Glomerular visceral epithelial cell (primary cell): Measurements from ENCODE around the gene CCDC157.
A peak's percentile ranks its signal among the peaks of the same experiment; 100 is the strongest.
"Not testable (repeated sequence)": the region's sequence is repeated elsewhere in the genome, so short reads cannot be mapped to it uniquely, and the experiment has no call there.

ENCODE experiments used
- DNase-seq: peaks from one replicate; pipeline ENCODE4 v3.0.0-alpha.2; 2016; ENCODE audit errors: extremely low spot score

CCDC157 gene

GRCh38 chr22:30386960-30387827 lies 30.4 kb downstream of the CCDC157 start, which contains the start of gene RNF215:
Gene RNF215, minus strand, starts transcription at chr22:30387411. Its CDS starts 98 bp downstream, at chr22:30387313.
- DNase-seq, result peak; percentile 85

GRCh38 chr22:30390974-30391691 lies 34.3 kb downstream of the CCDC157 start:
- peak; percentile 61 for DNase-seq

- DNase-seq, result peak; percentile 33
Measured at GRCh38 chr22:30392661-30393321, 36.0 kb downstream of the CCDC157 start.

GRCh38 chr22:30393322-30393680 lies 36.5 kb downstream of the CCDC157 start:
- no peak for DNase-seq

GRCh38 chr22:30393885-30394284 lies 37.1 kb downstream of the CCDC157 start:
- DNase-seq, result no peak

GRCh38 chr22:30396871-30397655 lies 40.3 kb downstream of the CCDC157 start, which contains the start of gene SEC14L2:
Gene SEC14L2, plus strand, starts transcription at chr22:30397018. Its CDS starts 99 bp downstream, at chr22:30397117.
- peak; percentile 56 for DNase-seq

GRCh38 chr22:30397656-30398635 lies 41.1 kb downstream of the CCDC157 start:
- no peak for DNase-seq

GRCh38 chr22:30398685-30399680 lies 42.2 kb downstream of the CCDC157 start:
- DNase-seq, result no peak

GRCh38 chr22:30399718-30400117 lies 42.9 kb downstream of the CCDC157 start:
- no peak for DNase-seq

- no peak for DNase-seq
Measured at GRCh38 chr22:30400159-30400558, 43.4 kb downstream of the CCDC157 start.

GRCh38 chr22:30401024-30401423 lies 44.2 kb downstream of the CCDC157 start:
- not testable (repeated sequence) for DNase-seq

- no peak for DNase-seq
Measured at GRCh38 chr22:30402028-30402765, 45.4 kb downstream of the CCDC157 start.

GRCh38 chr22:30402766-30403104 lies 45.9 kb downstream of the CCDC157 start:
- not testable (repeated sequence) for DNase-seq

- no peak for DNase-seq
Measured at GRCh38 chr22:30404307-30404706, 47.5 kb downstream of the CCDC157 start.

- DNase-seq, result no peak
Measured at GRCh38 chr22:30405731-30406130, 48.9 kb downstream of the CCDC157 start.

GRCh38 chr22:30406400-30406799 lies 49.6 kb downstream of the CCDC157 start:
- no peak for DNase-seq

GRCh38 chr22:30408388-30409102 lies 51.7 kb downstream of the CCDC157 start:
- DNase-seq, result peak; percentile 37

GRCh38 chr22:30411780-30412179 lies 55.0 kb downstream of the CCDC157 start:
- DNase-seq, result no peak
